H1 (cell line): ENCODE results near the gene KLF2. TPM values are rescaled to one million over a fixed set of nuclear protein-coding genes. Genes with fewer than 3 reads are reported as not detected.

Experiments
- CHD2 ChIP-seq: IDR thresholded peaks from 2 replicates; pipeline ENCODE4 v1.6.1; 2012; ENCODE audit warnings: low read length, improper control_type of control experiment
- EP300 ChIP-seq, 2 experiments: IDR thresholded peaks; 1 replicate in 1 of 2; 2 replicates in 1 of 2; pipeline ENCODE4 v1.6.1; 2011 to 2012; ENCODE audit warnings: low read depth in 2 of 2, low read length in 2 of 2, mild to moderate bottlenecking in 2 of 2, borderline replicate concordance in 1 of 2, inconsistent platforms in 1 of 2, moderate library complexity in 1 of 2
- JUN ChIP-seq: IDR thresholded peaks from 2 replicates; pipeline ENCODE4 v1.6.1; 2011; ENCODE audit warnings: low read depth, mild to moderate bottlenecking, improper control_type of control experiment, low read length
- JUND ChIP-seq: IDR thresholded peaks from 2 replicates; pipeline ENCODE4 v1.6.1; 2011; ENCODE audit warnings: mild to moderate bottlenecking, improper control_type of control experiment, low read length
- TAF7 ChIP-seq: optimal IDR thresholded peaks from 2 replicates; pipeline ENCODE3; 2011; ENCODE audit warnings: low read depth, mild to moderate bottlenecking, inconsistent platforms, low read length, moderate library complexity, borderline replicate concordance
- polyA plus RNA-seq, 7 experiments: library from polyadenylated mRNA; depleted of rRNA in 3 of 7; stranded (reverse) in 5 of 7; unstranded in 2 of 7; fragments of >200 nt in 5 of 7; fragments of 200-250 nt in 2 of 7; gene quantifications; 1 replicate in 5 of 7; 2 replicates in 1 of 7; 4 replicates in 1 of 7; pipeline versions ENCODE4 v1.2.1 to v1.2.3, GENCODE V29; 2011 to 2013; ENCODE audit warnings: missing spikeins in 2 of 7, mixed read lengths in 2 of 7
- total RNA-seq: library from RNA; stranded (reverse); fragmentation: NEBNext Ultra II Directional; extraction: Animal tissue kit (Norgen Biotek cat#: 25700); gene quantifications from 2 replicates; pipeline ENCODE4 v1.2.1, GENCODE V29; 2021
- TF ChIP-seq, protein P1 (sequence below), 3 experiments: IDR thresholded peaks; 1 replicate in 2 of 3; 2 replicates in 1 of 3; pipeline versions ENCODE4 v1.5.1 to v1.6.1; 2011; ENCODE audit warnings: low read length in 3 of 3, mild to moderate bottlenecking in 3 of 3, inconsistent platforms in 2 of 3, low read depth in 1 of 3, moderate library complexity in 1 of 3; ENCODE audit not compliant: insufficient read depth in 1 of 3; ENCODE audit errors: control extremely low read depth in 1 of 3

Gene KLF2
- total and polyA plus RNA-seq, 2 of the 8 experiments (the other 6 are each of a cell fraction or from before 2014, with no cell fraction given) = 0.19 to 0.33 TPM

DNA sequence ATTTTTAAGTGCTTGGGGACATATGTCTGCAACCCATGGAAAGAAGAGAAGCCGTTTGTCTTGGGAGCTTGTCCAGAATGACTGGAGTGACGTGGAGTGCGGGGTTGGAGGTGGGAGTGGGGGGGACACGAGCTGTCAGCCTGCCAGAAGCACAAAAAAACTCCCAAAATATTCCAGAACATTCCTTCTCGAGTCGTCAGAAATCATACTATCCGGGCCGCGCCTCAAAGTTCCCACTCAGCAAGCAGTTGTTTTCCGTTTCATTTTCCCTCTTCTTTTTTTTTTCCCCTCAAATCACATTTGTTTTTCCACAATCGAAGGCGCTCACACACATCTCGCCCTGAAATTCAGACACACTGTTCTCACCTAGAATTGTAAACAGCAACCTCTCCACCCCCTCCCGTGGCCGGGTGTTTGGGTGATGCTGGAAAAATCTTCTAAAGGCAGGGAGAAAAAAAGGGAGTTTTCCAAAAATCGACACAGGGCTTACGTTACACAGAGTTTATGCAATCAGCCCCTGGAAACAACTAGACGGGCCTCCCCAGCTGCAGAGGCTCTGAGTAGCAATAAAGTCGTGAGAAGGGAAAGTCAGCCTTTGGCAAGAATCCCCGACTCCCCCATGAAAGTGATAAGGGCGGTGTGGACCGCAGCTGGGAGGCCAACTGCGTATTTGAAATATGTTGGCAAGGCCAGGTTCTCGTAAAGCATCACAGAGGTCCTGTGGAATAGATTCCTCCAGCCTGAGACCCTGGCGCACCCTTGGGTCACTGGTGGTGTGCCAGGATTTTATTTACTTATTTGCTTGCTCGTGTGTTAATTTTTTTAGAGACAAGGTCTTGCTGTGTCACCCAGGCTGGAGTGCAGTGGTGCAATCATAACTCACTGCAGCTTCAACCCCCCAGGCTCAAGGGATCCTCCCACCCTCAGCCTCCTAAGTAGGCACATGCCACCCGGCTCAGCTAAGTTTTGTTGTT is 31.2 kb upstream of the KLF2 start (continued):
- TF ChIP-seq, protein P1, sequence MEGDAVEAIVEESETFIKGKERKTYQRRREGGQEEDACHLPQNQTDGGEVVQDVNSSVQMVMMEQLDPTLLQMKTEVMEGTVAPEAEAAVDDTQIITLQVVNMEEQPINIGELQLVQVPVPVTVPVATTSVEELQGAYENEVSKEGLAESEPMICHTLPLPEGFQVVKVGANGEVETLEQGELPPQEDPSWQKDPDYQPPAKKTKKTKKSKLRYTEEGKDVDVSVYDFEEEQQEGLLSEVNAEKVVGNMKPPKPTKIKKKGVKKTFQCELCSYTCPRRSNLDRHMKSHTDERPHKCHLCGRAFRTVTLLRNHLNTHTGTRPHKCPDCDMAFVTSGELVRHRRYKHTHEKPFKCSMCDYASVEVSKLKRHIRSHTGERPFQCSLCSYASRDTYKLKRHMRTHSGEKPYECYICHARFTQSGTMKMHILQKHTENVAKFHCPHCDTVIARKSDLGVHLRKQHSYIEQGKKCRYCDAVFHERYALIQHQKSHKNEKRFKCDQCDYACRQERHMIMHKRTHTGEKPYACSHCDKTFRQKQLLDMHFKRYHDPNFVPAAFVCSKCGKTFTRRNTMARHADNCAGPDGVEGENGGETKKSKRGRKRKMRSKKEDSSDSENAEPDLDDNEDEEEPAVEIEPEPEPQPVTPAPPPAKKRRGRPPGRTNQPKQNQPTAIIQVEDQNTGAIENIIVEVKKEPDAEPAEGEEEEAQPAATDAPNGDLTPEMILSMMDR (IDR thresholded peaks at IDR 0.05; ENCODE audit: control extremely low read depth in 1 of 3, insufficient read depth in 1 of 3, low read depth in 1 of 3, low read length in 3 of 3) = no peak
- TF ChIP-seq TAF7 (no peak), EP300 (IDR thresholded peaks at IDR 0.05; ENCODE audit: borderline replicate concordance in 1 of 2, low read depth in 2 of 2, low read length in 2 of 2) (no peak), JUN (no peak), JUND (no peak), CHD2 (no peak)
